GM19025 (cell line): Measurements from ENCODE around the gene UACA.

Experiments used
- ATAC-seq: cut with Tn5 transposase; IDR thresholded peaks from one replicate; pipeline ENCODE4 v1.9.1; 2021; ENCODE audit warnings: mild to moderate bottlenecking, low read depth, moderate library complexity; ENCODE audit not compliant: unreplicated experiment

The UACA gene

DNA sequence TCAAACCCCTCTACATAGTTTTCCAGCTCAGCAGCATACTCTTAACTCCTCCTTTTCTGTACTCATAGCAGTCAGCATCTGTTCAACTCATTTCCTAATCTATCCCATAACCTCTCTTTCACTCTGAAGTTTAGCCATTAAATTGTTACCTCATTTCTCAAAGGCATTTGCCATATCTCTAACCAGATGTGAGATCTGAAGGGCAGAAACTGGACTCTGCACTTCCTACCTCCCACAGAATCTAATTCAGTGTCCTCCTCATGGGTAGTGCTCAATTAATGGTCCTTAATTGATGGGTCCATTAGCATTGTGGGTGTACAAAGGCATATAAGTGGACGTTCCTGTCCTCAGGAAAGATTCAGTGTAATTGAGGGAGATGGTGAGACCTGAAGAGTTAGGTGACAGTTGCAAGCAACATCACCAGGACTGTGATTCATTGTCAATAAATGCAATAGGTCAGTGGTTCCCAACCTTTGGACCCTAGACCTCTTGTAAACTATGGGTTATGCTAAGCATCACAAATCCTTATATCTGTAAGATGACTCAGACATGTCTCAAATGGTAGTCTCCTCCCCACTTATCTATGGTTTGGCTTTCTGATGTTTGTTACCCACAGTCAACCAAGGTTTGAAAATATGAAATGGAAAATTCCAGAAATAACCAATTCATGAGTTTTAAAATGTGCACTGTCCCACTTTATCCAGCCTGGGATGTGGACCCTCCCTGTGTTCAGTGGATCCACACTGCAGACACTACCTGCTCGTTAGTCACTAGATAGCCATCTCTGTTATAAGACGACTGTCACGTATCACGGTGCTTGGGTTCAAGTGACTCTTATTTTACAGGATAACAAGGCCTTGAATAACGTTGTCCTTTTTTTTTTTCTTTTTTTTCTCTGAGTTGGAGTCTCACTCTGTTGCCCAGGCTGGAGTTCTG is 25.0 kb upstream of the UACA start:
- no peak for ATAC-seq

DNA sequence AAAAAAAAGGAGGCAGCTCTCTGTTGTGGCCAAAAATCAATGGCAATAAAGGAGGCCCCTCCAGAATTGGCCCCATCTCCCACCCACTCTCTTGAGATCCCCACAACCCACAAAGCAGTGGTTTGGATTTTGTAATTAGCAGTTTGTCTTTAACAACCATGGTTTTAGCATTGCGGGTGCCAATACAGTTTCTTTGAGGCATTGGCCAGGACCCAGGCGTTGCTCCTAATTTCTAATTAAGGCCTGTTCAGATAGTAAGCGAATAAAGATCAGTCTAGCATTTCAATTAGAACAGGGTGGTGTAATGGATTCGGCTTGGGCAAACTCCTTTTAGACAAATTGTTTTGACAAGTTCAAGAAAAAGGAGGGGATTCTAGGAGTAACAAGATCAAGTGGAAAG is 23.6 kb upstream of the UACA start:
- ATAC-seq = no peak

DNA sequence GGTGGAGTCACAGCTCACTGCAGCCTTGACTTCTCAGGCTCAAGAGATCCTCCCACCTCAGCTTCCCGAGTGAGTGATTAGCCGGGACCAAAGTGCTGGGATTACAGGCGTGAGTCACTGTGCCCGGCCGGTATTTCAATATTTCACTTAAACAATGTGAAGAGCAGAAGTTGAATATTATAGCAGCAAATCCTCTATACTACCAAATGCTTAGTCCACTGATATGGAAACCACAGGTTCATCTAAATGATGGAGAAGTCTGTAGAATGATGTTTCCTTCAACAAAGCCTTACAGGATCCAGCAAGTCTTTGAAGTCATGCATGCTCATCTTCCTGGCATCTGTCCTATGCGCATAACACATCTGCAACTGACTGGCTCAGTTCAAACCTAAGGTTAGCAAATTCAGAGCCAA is 20.3 kb upstream of the UACA start:
- no peak for ATAC-seq

DNA sequence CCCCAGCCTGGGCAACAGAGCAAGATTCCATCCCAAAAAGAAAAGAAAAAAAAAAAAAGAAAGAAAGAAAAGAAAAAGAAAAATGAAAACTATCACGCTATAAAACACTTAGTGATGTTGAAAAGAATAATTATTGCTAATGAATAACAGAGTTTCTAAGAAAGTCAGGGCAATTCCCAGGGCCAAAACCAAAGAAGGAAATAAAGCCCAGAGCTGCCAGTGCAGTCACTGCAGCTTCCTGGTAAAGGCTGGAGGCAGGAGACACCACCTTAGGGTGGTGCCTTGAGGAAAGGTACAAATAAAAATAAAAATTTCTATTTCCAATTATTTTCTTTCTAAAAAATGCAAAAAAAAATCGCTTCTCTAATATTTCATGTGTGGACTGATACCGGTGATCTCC is 19.7 kb upstream of the UACA start:
- no peak for ATAC-seq

DNA sequence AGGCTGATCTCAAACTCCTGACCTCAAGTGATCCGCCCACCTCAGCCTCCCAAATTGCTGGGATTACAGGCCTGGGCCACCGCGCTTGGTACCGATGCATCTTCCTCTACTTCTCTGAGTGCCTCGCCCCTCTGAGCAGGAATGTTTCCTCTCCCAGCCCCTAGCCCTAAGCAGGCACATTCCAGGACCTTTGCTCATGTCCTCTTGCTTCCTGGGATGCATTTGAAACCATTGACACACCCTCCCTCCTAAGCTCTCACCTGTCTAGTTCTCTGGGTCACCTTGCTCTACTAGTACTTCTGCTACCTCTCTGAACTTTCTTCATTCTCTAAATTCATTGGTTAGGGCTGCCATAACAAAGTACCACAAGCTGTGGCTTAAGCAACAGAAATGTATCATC is 17.9 kb upstream of the UACA start:
- ATAC-seq = no peak

DNA sequence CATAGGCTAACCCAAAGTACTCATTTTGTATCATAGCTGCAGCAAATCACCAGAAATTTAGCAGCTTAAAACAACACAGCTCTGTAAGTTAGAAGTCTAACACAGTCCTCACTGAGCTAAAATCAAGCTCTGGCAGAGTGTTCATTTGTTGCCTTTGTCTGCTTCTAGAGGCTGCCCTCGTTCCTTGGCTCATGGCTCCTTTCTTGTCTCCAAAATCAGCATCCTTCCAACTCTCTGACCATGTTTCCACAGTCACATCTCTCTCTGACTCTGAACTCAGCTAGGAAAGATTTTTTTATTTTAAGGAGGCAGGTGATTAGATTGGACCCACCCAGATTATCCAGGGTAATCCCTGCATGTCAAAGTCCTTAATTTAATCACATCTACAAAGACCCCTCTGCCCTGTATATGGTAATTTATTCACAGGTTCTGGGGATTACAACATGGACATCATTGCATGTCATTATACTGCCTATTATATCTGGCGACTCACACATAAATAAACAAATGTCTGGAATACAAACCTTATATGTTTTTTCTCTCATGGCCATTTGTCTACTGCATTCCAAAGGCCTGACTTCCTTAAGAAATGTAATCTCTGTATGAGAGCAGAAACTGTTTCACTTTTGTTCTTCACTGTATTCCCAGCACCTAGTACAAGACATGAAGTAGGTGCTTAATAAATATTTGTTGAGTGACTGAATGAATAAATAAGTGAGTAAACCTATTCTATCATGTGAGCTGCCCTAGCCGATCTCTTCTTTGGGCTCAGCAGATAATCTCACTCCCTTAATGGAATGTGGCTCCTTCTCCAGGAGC is 15.1 kb upstream of the UACA start:
- no peak for ATAC-seq

DNA sequence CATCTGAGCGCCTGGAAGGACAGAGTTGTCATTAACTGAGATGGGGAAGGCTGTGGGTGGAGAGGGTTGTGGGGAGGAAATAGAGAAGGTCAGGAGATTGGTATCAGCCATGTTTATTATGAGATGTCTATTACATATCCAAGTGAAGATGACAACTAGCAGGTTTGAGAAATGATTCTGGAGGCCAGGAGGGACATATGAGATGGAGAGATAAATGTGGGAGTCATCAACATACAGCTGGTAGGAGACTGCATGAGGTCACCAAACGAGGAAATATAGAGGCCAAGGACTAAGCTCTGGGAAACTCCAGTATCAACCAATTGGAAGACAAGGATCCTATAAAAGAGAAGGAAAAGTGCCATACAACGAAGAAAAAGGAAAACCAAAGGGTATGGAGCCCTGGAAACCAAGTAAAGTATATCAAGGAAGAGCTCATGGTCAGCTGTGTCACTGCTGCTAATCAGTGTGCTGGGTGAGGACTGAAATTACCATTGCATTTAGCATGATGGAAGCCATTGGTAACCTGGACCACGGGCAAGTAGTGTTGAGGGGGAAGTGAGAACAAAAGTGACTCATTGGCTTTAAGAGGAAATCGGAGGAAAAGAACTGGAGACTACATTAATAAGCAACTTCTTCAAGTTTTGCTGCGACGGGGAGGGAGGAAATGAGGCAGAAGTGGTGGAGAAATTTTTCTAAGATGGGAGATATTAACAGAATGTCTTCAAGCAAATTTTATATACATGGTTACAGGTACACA is 14.0 kb upstream of the UACA start:
- ATAC-seq = no peak

DNA sequence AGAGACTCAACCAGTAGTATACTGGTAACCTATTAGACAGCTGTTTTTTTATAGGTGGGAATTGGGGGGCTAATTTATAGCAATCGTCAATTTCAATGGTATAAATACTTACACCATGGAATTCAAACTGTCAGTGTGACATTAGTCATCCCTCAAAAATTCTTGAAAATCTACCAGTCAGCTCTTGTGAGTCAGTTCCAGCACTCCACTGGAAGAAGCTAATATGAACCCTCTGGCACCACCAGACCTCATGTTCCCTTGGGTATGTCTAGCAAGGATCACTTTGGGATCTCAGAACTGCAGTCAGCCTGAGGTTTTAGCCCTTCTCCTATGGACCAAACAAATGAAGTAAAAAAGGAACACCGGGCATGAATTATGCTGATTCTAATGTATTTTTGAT is 11.8 kb upstream of the UACA start:
- no peak for ATAC-seq

DNA sequence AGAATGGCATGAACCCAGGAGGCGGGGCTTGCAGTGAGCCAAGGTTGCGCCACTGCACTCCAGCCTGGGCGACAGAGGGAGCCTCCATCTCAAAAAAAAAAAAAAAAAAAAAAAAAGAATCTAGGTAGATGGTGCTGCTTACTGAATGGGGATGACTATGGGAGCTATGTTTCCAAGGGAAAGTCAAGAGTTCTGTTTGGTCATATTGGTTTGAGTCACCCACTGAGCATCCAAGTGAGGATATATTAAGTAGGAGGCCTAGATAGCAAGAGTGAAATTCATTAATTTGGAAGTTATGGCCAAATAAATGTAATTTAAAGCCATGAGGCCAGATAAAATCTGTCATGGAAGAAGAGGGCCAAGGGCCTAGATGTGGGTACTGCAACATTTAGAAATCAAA is 9.0 kb upstream of the UACA start:
- ATAC-seq = no peak

DNA sequence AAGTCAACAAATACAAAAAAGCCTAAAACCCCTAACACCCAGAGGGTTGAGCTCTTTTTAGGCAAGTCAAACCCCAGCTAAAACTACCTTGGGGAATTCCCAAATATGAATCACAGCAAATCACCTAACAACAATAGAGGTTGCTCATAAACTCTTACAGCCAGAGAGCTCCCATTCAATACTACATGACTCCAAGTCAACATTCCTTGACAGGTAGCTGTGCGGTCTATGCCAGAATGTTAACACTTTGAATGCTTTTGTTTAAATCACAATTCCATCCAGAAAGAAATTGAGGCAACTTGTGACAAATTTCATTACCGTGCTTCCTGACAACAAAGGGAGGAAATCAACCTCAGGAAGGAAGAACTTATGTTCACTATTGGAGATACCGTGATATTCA is 7.5 kb upstream of the UACA start:
- ATAC-seq = no peak

DNA sequence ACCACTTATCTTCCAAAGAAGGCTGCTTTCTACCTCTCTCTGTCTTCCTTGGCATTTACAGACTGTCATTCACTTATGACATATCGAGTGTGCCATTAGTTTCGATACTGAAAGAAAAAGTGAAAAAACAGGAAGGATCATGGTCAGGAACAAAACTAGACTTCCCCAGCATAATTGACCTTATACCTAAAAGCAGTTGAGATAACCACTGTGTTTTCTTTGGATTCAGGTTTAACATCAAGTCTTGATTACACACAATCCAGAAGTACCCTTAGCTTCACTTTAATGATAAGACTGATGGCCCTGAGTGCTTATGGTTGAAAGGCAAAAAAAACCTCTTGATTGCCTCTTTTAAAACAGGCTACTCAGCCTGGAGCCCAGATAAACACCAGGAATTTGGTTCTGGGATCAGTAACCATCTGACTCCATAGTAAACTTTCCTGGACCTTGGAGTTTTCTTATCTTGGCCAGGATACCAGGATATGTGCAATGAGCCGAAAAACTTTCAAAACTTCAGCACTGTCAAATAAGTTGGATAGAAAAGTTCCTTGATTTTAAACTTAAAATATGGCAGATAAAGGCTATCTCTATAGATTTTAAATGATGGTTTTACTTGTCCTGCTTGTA is 5.0 kb upstream of the UACA start:
- ATAC-seq = no peak

DNA sequence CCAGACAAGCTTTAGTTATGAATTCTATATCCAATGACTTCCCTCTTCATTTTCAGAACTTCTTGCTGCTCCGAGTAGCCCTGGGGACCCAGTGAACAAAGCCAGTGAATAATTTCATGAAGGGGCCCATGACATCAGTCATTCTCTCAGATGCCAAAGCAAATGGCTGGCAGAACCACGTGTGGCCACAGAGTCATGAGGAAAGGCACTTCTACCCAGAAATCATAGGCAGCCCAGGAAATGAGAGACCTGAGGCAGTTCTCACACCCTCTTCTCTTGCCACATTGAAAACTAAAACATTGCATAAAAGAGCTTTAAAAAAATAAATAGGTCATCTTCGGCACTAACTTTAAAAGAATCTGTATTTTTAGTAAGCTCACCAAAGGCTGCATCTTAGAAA is 4.3 kb upstream of the UACA start:
- no peak for ATAC-seq

DNA sequence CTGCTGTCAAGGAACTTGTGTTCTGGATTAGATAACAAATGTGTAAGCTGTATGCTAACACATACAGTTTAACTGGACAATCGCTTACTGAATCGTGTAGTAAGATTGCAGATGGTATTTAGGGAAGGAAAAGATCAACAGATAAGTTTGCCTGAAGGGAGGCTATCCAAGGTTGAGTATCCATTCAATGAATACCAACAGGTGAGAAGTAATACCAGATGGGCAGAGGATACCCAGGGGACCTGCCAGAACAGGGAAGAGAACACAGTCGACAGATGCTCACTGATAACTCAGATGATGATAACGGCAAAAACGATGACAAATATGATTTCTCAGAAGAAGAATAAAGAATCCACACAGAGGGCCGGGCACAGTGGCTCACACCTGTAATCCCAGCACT is 3.2 kb upstream of the UACA start:
- ATAC-seq = no peak

DNA sequence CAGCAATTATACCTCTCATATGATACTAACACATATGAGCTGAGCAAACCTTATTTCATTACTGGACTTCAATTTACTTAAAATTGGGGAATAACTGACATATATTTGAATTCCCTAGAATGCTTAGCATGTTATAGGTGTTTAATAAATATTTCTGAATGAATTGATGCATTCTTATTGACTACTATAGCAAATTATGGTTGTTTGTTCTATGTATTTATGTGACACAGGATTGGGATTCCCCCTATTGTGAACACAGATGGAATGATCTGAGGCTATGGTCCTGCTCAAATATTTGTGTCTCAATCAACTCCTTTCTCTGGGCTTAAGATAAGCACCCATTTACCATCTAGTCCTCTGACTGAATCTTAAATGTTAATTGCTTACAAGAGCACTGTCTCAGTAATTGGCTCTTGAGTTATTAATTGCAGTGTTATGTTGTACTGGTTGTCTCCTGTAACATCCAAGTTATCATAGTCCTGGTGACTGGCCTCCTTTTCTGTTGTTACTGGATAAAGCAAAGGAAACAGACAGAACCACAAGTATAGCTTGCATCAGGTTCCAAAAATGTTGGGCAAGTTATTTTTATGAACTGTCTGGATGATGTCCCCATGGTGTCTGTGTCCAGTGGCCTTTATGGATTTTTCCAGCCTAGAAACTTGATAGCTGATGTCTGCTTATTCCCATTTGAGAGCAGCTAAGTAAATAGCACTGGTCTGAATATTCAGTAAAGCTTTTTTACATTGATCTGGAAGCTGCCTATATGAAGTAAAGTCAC is 2.3 kb upstream of the UACA start:
- ATAC-seq = no peak

DNA sequence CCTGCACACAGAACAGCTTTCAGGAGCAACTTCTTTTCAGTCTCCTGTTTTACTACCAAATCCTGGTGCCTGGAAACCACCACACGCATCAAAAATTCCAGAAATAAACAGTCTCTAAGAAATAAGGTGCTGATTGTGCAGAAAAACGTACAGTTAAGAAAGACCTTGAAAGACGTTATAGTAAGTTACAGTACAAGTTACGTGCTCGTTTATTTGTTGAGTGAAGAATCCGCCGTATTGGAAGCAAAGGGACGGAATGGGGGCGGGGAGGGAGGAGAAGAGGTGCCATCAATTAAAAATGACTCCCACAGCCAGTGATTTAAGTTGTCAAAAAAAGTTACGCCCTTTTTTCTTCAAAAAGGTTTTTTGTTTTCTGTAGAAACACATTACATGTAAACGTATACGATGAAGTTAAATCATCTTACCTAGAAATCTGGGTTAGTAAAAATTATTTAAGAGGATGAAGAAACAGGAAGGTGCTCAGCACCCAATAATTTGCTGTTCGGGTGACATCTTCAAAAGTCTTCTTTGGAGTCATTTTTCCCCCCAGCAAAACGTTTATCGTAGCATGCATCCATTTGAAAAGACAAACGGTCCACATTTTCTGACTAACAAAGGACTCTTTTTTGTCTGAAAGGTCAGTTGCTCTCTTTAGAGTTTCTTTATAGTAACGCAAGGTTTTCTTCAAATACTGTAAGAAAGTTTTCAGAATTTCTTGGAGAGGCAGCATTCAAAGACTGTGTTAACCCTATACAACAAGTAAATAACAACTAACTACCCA is 782 bp upstream of the UACA start:
- ATAC-seq = no peak

DNA sequence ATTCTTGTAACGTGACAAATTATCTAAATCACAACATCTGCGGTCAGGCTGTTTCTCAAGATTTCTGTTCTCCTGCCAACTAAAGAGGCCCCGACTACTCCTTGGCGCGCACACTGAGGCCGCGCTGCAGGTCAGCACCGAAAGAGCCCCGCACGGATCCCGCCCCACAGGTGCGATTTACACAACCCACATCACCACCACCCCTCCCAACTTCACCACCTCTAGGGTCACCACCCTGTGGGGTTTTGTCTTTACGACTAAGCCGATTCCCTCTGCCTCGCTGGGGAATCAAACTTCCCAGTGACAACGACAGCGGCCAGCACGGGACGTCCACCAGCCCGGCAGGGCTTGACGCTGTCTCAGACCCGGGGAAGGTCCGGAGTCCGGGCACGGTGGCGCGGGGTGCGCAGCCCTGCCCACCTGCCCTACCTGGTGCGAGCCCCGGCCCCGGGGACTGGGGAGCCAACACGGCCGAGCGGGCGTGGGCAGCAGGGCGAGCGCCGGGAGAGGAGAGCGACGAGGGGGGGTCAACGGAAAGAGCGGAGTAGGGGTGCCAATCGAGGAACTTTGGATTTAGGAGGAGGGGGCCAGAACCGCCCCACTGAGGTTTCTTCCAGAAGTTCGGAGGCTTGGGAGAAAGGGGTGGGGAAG is 764 bp downstream of the UACA start:
- no peak for ATAC-seq

DNA sequence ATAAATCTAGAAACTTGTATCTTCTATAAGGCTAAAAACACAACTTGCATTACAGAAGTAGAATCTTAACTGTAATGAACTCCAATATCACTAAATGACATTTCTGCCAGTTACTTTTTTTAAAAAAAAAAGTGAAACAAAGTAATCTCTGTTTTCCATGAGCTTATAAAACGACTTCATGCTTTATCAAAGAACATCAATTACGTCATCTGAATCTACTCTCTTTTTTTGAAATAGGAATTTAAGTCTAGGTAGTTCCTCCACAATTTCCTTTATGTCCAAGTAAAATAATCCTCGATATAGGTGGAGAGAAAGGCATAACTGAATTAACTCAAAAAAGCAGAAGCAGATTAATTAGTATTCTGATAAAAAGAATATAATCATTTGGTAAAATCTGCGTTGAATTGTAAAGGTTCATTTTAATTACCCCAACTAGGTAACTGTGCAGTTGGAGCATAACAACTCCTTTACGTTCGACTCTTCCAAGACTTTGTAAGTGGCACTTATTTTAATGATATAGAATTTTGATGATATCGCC is 1.4 kb downstream of the UACA start:
- ATAC-seq = no peak

DNA sequence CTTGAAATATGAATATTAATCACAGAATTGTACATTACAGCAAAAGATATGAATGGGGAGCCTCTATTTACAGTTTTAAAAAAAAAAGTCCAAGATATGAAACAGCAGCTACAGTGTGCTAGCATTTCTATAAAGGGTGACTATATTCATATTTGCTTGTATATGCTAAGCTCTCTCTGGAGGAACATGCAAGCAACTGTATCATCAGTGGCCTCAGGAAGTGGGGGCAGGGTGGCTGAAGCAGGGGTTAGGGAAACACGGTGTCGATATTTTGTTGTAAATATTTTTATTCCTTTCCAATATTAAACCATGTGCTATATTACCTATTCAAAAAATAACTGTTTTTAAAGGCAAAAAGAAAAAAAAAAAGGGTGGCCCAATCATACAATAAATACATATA is 2.3 kb downstream of the UACA start:
- ATAC-seq = no peak
